HCT116 (cell line): ENCODE measurements around the gene FBXW4.

Experiments used
- CBX3 ChIP-seq: IDR thresholded peaks from 2 replicates; pipeline ENCODE4 v1.6.1; 2012; ENCODE audit warnings: low read depth
- CTCF ChIP-seq, 3 experiments: fragments of 200-600 bp in 1 of 3; sonication (generic) in 1 of 3; IDR thresholded peaks in 2 of 3; conservative IDR thresholded peaks in 1 of 3; 2 replicates each; pipeline ENCODE4 v1.5.1; 2012 to 2017; ENCODE audit warnings: low read depth in 2 of 3, low read length in 2 of 3, antibody characterized with exemption in 1 of 3, borderline replicate concordance in 1 of 3, control low read depth in 1 of 3, mild to moderate bottlenecking in 1 of 3, mixed read lengths in 1 of 3, mixed run types in 1 of 3, moderate library complexity in 1 of 3; ENCODE audit not compliant: insufficient read depth in 1 of 3
- EZH2phosphoT487 ChIP-seq: fragments of 200-600 bp; IDR thresholded peaks from 2 replicates; pipeline ENCODE4 v1.6.1; 2018; ENCODE audit warnings: antibody characterized with exemption, borderline replicate concordance
- FOSL1 ChIP-seq: IDR thresholded peaks from 2 replicates; pipeline ENCODE4 v1.6.1; 2012; ENCODE audit warnings: low read depth
- SIN3A ChIP-seq: IDR thresholded peaks from 2 replicates; pipeline ENCODE4 v1.6.1; 2012; ENCODE audit warnings: low read depth

- TF ChIP-seq CBX3 (no peak), CTCF (IDR thresholded peaks at IDR 0.05 in 2 of 3, conservative IDR thresholded peaks at IDR 0.05 in 1 of 3; ENCODE audit: borderline replicate concordance in 1 of 3, insufficient read depth in 1 of 3, low read depth in 2 of 3, low read length in 2 of 3) (no peak), SIN3A (no peak), FOSL1 (no peak), EZH2phosphoT487 (no peak)
These were observed 119.3 kb downstream of the FBXW4 start for GRCh38 chr10:101575580-101576210.
